ENCODE measurements around the gene DDX21.
"Not testable (repeated sequence)": the region's sequence is repeated elsewhere in the genome, so short reads cannot be mapped to it uniquely, and the experiment has no call there.

DDX21 gene

DNA sequence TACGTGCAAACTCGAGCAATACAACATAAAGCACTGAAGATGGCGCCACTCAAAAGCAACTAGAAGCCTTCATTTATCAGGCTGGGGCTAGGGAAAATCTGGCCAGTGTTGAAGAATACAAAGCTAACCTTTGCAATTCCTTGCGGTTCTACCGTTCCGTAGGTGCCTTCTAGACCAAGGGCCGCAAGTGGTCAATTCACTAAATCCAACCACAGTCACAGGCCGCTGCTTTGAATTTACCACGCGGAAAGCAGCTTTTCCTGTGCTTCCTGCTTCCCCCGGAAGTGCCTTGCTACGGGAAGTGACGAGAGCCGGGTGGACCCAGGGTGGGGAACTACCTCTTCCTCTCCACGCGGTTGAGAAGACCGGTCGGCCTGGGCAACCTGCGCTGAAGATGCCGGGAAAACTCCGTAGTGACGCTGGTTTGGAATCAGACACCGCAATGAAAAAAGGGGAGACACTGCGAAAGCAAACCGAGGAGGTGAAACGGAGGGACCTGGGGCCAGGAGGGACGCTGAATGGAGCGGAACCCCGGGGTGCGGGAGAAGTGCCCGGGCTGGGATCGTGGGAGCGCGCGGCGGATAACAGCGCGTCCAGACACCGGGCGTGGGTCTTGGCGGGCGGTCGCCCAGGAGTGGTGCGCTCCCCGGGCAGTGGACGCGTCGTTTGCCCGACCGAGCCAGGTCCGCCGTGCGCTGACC, at the start of gene DDX21:
TSS of gene DDX21 (plus strand) at position 339 of the 701 bp plus-strand sequence. CDS start at position 395, 56 bp downstream.
- peak; percentile 93 for DNase-seq (ENCODE audit: low spot score)

DNA sequence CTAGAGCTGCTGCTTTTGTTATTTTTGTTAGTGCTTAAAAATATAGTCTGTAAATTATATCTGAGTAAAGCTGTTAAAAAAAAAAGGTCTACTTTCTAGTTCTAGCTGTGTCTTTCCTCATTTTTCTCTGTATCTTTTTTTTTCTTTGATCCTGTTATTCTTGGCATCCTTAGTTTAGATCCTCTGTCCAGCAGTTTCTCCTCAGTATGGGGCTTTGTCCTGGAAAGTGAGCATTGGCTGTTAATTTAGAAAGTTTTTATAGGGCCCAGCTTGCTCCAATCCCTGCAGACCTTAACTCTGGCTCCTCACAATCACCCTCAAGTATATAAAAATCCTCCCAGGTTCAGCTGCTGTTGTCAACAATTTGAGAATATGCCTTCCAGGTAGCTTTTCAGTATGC, 31.4 kb upstream of the DDX21 start:
- DNase-seq (ENCODE audit: low spot score): no peak

- DNase-seq (ENCODE audit: low spot score): no peak
Measured at GRCh38 chr10:68925489-68925888, 30.5 kb upstream of the DDX21 start.

GRCh38 chr10:68929157-68929556, 26.8 kb upstream of the DDX21 start:
- not testable (repeated sequence) for DNase-seq (ENCODE audit: low spot score)

GRCh38 chr10:68929888-68930287, 26.1 kb upstream of the DDX21 start:
- DNase-seq (ENCODE audit: low spot score): not testable (repeated sequence)

DNA sequence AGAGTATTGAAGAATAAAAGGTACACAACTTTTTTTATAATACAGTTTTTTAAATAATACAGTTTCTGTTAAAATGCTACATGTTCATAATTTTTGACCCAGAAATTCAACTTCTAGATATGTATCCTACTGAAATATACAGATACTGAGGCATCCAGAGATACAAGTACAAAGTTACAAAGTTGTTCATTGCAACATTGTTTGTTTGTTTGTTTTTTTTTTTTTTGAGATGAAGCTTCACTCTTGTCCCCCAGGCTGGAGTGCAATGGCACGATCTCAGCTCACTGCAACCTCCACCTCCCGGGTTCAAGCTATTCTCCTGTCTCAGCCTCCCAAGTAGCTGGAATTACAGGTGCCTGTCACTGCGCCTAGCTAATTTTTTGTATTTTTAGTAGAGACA, 23.1 kb upstream of the DDX21 start:
- not testable (repeated sequence) for DNase-seq (ENCODE audit: low spot score)

DNA sequence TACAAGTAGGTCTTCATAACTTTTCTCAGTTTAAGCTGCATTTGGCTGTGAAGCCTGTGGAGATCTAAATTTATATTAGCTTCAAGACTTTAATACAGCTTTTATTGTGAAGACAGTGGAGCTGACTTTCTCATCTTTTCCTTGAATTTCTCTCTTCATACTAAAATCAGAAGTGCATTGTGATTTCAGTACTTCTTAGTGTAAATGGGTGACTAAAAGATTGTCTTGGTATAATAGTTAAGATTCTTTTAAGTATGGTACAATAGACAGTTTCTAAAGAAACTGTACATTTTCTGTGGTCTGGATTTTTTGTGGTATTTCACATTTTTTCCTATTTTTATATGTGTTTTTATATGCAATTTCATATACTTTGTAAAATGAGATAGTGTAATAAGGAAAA, 21.0 kb upstream of the DDX21 start:
- DNase-seq (ENCODE audit: low spot score): no peak

DNA sequence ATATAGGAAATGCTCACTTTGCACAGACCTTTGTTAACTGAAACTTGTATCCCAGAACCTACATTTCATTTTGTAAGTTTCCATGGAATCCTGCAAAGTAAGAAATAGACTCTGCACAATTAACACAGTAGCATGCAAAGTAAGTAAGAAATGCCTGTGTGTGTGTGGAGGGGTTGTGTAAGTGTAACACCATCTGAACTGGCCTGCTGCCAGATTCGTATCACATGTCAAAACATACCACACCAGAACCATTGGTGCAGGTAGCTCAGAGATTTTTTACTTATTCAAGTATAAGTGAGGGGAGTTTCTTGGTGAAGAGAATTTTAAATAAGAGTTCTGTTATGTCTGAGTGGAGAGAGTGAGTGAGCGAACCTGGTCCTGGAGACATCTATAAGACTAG, 17.9 kb upstream of the DDX21 start:
- DNase-seq (ENCODE audit: low spot score): no peak

DNA sequence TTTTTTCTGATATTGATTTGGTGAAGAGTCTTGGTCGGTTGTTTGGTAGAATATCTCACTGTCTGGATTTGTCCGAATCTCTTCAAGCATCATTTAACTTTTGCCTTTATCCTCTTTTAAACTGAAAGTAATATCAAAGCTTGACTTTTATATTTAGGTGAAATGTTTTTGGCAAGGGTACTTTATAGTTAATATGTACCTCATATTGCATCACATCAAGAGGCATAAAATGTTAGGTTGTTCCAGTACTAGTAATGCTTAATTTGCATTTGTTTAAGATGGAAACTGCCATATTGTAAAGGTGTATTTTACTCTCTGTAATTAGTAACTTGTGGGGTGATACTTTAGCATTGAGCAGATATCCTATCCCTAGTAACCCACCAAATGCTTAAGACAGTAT, 17.1 kb upstream of the DDX21 start:
- no peak for DNase-seq (ENCODE audit: low spot score)

GRCh38 chr10:68940917-68941316, 15.1 kb upstream of the DDX21 start:
- DNase-seq (ENCODE audit: low spot score): not testable (repeated sequence)

GRCh38 chr10:68950598-68950997, 5.4 kb upstream of the DDX21 start:
- no peak for DNase-seq (ENCODE audit: low spot score)

DNA sequence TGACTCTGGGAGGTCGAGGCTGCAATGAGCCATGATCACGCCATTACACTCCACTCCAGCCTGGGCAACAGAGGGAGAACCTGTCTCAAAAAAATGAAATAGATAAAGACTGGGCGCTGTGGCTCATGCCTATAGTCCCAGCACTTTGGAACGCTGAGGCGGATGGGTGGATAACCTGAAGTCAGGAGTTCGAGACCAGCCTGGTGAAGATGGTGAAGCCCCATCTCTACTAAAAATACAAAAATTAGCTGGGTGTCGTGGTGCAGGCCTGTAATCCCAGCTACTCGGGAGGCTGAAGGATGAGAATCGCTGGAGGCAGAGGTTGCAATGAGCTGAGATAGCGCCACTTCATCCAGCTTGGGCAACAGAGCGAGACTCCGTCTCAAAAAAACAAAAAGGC, 1.1 kb upstream of the DDX21 start:
- DNase-seq (ENCODE audit: low spot score): no peak

- no peak for DNase-seq (ENCODE audit: low spot score)
Measured at GRCh38 chr10:68955355-68955831, 577 bp upstream of the DDX21 start.

DNA sequence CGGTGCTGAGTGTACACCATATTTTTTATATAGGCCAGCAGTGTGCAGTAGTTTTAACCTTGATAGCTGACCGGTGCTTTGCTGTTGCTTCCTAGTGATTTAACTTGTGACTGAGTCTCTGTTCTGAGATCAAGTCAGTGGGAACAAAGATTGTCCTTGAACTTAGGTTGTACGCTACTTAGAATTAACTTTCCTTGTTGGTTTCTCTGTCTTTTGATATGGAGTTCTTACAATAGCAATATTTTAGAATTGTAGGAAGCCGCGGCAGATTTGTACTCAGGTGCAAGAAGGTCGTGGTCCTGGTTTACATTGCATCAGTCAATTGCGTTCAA, 1.3 kb downstream of the DDX21 start:
- no peak for DNase-seq (ENCODE audit: low spot score)

- no peak for DNase-seq (ENCODE audit: low spot score)
Measured at GRCh38 chr10:68957654-68958053, 1.7 kb downstream of the DDX21 start.

GRCh38 chr10:68959695-68960527, 3.9 kb downstream of the DDX21 start:
- no peak for DNase-seq (ENCODE audit: low spot score)

- no peak for DNase-seq (ENCODE audit: low spot score)
Measured at GRCh38 chr10:68963151-68963550, 7.2 kb downstream of the DDX21 start.

DNA sequence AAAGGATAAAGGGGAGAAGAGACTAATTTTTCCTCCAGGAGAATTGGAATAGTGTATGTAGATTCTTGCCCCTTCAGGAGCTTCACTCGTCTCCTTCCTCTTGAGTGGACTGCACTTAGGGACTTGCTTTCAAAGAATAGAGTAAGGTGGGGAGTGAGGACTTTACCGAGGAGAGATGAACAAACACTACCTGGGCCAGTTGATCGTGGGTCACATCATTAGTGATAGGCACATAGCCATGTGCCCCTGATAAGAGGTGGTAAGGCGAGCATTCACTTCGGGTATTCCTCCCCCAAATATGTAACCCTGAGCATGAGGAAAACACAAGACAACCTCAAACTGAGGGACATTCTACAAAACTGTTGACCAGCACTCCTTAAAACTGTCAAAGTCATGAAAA, 18.0 kb downstream of the DDX21 start:
- no peak for DNase-seq (ENCODE audit: low spot score)

DNA sequence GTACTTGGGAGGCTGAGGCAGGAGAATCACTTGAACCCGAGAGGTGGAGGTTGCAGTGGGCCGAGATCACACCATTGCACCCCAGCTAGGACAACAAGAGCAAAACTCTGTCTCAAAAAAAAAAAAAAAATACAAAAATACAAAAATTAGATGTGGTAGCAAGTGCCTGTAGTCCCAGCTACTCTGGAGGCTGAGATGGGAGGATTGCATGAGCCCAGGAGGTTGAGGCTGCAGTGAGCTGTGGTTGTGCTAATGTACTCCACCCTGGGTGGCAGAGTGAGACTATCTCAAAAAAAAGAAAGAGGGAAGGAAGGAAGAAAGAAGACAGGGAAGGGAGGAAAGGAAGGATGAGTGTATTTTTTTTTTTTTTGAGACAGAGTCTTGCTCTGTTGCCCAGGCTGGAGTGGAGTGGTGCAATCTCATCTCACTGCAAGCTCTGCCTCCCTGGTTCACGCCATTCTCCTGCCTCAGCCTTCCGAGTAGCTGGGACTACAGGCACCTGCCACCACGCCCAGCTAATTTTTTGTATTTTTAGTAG, 20.0 kb downstream of the DDX21 start:
- not testable (repeated sequence) for DNase-seq (ENCODE audit: low spot score)

GRCh38 chr10:68979738-68980137, 23.8 kb downstream of the DDX21 start:
- DNase-seq (ENCODE audit: low spot score): not testable (repeated sequence)

DNA sequence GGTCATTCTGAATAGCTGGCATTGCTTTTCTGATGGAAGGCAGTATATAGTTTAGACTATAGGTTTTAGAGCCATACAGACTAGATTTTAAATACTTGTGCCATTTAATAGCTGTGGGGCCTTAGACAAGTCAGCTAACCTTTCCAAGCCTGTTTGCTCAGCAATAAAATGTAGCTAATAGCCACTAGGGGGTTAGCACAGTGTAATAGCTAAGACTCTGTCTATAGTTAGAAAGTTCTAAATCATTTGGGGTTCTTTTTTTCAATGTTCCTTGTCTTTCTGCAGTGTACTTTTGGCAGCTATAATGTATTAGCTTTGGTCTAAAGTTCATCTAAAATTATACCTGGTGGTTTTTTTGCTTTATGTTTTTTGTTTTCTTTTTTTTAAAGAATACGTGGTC, 25.1 kb downstream of the DDX21 start:
- DNase-seq (ENCODE audit: low spot score): no peak

DNA sequence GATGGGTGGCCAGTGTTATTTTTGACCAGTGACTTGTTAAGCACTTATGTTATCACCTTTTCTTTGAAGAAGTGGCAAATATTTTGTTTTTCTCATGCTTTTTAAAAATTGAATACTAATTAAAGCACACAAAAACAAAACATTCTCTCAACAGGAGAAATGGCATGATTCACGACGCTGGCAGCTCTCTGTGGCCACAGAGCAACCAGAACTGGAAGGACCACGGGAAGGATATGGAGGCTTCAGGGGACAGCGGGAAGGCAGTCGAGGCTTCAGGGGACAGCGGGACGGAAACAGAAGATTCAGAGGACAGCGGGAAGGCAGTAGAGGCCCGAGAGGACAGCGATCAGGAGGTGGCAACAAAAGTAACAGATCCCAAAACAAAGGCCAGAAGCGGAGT, 26.4 kb downstream of the DDX21 start:
- no peak for DNase-seq (ENCODE audit: low spot score)

GRCh38 chr10:68987611-68988010, 31.6 kb downstream of the DDX21 start:
- DNase-seq (ENCODE audit: low spot score): no peak

All from putamen (tissue), 1 donor.